ENCODE measurements around the gene ZFAND3.

Gene ZFAND3

DNA sequence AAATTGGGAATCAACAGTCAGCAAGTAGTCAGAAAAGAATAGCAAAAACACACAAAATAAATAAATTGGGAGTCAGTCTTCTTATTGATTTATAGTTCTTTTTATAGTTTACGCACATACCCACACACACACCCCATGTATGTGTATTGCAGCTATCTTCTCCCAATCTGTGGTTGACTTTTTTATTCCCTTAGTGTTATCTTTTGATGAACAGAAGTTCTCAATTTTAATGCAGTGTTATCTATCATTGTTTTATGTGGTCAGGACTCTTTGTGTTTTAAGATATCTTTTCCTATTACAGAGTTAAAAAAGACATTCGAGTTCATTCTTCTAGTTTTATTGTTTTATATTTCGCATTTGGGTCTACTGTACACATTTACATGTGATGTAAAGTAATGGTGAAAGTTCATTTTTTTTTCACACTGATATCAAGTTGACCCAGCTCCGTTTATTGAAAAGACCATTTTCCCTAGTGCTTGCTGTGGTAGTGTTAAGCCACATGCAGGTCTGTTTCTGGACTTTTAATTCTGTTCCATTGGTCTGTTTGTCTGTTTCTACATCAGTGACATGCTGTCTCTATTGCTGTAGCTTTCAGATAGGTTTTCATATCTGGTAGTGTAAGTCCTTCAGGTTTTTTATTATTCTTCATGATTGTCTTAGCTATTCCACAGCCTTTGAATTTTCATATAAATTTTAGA, 78.4 kb downstream of the ZFAND3 start:
- no peak for DNase-seq

DNA sequence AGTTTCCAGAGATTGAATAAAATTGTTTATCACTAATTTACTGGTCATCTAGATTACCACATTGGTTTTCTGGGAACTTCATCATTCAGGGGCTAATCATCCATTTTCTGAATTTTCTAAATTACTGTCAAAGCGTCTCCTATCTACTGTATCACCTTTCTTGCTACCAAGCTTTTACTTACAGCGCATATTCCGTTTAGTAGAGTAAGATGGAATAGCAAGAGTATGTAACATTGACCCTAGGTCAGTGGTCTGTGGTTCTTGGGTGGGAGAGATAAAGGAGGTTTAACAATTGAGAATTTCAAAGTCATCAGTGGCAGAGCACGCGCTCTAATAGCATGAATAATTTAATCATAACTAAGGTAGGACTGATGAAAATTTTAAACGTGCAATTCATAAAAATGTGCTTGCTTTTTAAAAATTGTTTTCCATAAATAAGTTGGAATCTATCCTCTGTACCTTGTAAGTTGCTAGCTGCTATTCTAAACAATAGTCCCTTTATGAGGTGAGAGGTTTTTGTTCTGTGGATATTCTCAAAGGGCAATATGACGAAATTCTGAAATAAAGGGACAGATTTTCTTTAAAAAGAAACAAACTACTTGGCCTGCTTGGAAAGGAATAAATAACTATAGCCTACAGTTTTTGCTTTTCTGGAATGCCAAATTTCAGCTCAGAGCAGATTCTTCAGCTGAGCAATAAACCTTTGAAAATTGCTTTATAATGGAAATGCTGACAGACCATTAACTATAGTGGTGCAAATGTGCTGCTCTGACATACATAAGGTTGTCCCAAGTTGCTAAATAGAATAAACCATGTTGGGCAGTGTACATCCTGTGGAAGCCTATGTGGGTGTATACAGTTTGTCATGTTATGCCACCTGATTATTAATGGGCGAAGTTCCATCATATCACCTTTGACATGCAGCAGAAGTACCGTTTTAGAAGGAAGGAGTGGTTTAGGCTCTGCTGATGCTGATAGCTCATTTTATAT, 84.1 kb downstream of the ZFAND3 start:
- DNase-seq, result no peak

DNA sequence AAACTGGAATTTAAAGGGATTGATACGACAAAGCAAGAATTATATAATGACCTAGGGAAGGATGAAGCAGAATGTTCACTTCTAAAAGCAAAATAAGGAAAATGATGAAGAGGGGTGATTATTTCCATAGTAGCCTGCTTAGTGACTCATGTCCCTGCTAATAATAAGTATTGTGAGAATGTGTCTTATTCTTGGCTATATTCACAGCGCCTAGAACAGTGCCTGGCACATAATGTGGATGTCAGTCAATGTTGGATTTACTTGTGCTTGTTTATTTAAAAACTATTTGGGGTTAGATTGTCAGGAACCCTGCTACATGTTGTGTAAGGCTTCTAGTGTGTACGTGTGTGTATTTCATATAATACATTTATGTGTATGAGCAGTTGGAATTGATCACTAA, 85.1 kb downstream of the ZFAND3 start:
- DNase-seq, result no peak

DNA sequence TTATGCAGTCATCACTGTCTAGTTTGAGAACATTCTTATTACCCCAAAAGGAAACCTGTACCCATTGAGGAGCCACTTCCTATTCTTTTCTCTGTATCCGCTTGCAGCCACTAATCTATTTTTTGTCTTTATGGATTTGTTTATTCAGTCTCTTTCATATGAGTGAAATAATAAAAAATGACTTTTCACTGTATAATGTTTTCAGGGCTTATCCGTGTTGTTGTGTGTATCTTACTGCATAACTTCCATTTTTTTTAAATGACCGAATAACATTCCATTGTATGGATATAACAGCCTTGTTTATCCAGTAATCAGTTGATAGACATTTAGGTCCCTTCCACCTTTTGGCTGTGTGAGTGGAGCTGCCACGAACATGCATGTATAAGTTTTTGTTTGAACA, 86.6 kb downstream of the ZFAND3 start:
- DNase-seq, result no peak

DNA sequence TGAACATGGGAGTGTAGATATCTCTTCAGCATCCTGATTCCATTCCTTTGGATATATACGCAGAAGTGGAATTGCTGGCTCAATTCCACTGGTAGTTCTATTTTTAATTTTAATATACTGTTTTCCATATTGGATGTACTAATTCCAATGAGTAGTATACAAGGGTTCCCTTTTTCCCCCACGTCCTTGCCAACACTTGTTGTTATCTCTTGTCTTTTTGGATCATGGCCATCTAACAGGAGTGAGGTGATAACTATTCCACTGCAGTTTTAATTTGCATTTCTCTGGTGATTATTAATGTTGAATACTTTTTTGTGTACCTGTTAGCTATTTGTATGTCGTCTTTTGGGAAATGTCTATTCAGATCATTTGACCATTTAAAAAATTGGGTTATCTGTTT, 91.5 kb downstream of the ZFAND3 start:
- DNase-seq, result no peak

DNA sequence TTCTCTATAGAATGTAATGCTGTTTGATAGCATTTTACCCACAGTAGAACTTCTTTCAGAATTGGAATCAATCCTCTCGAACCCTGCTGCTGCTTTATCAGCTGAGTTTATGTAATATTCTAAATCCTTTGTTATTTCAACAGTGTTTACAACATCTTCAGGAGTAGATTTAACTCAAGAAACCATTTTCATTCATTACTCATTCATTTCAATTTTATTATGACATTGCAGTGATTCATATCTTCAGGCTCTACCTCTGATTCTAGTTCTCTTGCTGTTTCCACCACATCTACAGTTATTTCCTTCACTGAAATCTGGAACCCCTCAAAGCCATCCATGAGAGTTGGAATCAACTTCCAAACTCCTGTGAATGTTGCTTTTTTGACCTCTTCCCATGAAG, 93.7 kb downstream of the ZFAND3 start:
- DNase-seq, result no peak

DNA sequence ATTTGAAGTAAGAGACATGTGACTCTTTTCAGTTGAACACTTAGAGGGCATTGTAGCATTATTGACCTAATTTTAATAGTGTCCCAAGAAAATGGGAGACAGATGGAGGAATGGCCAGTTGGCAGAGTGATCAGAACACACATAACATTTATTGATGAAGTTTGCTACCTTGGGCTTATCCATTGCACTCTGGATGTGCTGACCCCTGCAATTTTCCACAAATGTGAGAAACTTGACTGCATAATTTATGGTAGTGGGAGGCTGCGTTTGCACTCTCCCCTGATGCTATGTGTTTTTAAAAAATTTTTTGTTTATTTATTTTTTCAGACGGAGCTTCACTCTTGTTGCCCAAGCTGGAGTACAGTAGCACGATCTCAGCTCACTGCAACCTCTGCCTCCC, 95.9 kb downstream of the ZFAND3 start:
- no peak for DNase-seq

DNA sequence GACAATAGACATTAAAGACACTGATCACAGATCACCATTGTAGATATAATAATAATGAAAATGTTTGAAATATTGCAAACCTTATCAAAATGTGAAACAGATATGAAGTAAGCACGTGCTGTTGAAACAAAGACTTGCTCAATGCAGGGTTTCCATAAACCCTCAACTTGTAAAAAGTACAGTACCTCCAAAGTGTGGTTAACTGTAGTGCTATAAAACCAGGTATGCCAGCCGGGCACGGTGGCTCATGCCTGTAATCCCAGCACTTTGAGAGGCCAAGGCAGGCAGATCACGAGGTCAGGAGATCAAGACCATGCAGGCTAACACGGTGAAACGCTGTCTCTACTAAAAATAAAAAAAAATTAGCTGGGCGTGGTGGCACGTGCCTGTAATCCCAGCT, 96.6 kb downstream of the ZFAND3 start:
- no peak for DNase-seq

DNA sequence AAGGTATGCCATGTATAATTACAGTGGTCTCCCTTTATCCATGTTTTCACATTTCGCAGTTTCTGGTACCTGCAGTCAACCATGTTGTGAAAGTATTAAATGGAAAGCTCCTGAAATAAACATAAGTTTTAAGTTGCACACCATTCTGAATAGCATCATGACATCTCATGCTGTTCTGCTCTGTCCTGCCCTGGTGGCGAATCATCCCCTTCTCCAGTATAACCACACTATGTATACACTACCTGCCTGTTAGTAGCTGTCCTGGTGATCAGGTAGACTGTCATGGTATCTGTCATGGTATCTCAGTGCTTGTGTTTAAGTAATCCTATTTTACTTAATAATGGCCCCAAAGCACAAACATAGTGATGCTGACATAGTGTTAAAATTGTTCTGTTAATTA, 97.1 kb downstream of the ZFAND3 start:
- no peak for DNase-seq

DNA sequence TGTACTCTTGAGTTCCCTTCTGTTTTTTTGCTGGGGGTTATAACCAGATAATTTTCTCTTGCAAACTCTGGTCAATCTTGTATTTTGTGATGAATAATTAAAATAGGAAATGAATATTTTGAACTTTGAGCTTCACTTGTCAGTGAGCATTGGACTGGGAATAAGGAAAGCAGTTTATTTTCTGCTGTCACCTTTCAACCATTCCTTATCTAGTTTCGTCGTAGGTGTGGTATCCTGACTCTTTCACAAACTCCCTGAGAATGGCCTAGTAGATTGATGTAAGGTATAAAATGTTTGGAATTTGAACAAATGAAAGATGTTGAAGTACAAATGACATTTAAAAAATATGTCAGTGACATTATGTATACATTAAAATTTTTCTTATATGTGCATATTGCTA, 98.0 kb downstream of the ZFAND3 start:
- no peak for DNase-seq

DNA sequence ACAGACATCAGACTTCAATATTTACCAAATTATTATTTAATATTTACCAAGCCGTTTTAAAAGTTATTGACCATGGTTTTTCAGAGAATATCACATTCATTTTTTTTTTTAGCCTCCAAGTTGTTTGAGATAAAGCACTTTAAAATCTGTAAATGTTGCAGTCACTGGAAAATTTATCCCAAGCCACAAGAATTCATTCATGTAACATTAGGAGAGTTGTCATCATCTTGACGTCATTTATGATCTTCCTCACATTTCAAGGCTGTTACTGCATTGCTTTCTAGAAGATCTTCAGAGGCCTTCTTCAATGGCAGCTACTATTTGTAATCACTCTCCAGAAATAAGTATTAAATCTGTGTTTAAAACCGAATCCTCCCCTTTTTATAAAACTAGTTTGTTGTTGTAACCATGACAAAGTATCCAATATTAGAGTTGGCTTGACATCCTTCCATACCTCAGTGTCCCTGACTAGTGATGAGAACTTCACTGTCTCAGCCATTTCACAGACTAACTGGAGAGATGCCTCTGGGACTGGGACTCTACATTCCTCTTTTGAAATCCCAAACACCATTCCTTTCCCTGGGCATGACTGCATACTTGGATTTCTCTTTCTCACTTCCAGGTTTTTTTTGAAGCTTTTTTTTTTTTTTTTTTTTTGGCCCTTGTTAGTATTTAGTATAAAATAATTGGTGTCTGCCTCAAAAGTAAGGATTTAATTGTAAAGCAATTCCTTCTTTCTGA, 100.1 kb downstream of the ZFAND3 start:
- no peak for DNase-seq

DNA sequence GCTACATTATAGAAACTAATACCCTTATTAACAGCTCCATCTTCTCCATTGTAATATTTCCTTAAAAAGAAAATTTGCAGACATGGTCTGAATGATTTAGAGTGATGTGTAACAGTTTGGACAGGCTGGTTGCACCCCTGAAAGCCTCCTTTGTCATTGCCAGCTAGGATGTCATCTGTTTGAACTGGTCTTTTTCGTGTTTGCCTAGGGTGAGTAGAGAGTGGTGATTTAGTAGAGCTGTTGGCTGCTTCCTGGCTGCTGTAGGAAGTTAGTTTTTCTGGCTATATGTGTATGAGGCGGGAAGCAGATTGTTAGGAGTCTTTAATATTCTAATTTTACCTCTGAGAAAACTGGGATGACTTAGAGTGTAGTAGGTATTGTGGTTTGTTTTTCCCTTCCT, 101.1 kb downstream of the ZFAND3 start:
- DNase-seq, result no peak

DNA sequence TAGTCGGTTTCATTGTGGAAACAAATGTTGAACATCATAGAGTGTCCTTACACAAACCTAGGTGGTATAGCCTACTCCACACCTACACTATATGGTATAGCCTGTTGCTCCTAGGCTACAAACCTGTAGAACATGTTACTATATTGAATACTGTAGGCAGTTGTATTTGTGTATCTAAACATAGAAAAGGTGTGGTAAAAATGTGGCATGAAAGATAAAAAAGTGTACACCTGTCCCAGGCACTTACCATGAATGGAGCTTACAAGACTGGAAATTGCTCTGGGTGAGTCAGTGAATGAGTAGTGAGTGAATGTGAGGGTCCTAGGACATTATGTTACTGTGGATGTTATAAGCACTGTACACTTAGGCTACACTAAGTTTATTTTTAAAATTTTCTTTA, 103.0 kb downstream of the ZFAND3 start:
- no peak for DNase-seq

DNA sequence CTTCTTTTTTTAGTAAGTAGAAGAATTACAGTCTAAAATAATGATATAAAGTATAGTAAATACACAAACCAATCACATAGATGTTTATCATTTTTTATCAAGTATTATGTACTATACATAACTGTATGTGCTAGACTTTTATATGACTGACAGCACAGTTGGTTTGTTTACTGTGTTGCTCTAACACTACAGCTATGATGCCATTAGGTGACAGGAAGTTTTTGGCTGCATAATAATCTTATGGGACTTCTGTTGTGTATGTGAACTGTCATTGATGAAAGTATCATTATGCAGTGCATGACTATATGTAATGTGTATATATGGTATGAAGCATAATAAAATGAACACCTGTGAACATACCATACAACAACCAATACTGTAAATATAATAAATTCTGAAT, 104.0 kb downstream of the ZFAND3 start:
- DNase-seq, result no peak

DNA sequence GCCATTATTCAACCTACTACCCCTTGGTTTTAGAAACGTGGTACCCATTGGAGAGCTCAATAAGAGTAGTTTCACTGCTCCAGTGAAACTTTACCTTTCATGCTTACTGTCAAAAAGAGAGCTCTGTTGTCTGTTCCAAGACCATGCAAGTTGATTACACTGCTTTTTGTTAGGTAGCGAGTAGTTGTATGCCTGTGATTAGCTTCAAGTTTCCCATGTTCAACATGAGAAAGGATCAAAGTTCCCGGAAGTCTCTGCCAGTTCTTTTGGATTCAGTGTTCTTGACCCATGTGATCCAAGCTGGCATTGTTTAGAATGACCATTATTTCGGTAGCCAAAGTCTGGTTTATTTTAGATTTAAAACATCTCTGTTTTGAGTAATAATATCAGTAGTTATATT, 107.1 kb downstream of the ZFAND3 start:
- DNase-seq, result no peak

DNA sequence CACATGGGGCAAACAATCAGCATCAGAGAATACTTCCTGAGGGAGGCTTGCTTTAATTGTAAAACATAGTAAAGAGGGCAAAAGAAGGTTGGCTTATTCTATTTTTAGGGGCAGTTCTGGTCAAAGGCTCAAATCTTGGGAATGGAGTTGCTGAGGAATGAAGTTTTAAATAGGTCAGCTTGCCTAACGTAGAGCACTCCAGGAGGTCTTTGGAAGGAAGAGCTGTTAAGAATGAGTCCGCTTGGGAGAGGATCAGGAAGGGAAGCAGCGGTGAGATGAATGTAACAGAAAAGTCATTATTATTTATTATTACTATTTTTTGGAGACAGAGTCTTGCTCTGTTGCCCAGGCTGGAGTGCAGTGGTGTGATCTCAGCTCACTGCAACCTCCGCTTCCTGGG, 108.7 kb downstream of the ZFAND3 start:
- DNase-seq, result no peak

DNA sequence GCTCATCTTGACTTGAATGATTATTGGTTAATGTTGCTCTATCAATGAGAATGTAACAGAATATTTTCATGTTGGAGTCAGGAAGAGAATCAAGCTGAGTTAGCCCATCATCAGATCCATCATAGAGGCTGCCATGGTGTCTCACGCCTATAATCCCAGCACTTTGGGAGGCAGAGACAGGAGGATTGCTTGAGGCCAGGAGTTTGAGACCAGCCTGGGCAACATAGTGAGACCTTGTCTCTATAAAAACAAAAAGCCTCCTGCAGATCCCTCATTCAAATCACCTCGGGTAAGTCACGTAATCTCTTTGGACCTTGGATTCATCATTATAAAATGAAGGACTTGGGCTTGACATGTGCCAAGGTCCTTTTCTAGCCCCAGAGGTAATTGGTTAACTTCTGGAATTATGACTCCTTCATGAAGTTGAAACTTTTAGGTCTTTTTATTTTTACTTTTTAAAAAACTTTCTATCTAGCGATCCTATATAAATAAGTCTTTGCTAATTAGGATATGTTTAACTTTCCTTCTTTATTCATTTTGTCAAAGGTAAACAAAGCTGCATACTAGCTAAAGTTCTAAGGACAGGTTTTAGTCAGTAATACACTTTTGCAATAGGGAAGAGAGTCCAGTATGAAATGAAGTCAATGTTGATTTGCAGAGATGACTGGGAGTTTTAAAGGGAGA, 110.9 kb downstream of the ZFAND3 start:
- DNase-seq, result no peak

DNA sequence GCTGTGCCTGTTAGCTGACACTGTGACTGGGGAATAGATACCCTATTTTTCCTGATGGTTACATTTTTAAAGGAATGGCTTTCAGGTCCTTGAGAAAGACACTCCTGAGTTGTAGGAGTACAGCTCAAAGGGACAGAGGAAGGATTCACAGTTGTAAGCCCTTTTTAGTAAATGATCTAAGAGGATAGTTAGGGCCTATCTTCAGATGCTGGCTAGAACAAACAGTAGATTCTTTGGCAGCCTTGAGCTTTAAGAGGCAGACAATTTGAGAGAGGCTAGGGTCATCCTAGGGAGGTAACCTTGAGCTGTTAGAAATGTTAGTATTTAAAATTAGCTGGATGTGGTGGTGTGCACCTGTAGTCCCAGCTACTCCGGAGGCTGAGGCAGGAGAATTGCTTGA, 111.5 kb downstream of the ZFAND3 start:
- DNase-seq, result no peak

DNA sequence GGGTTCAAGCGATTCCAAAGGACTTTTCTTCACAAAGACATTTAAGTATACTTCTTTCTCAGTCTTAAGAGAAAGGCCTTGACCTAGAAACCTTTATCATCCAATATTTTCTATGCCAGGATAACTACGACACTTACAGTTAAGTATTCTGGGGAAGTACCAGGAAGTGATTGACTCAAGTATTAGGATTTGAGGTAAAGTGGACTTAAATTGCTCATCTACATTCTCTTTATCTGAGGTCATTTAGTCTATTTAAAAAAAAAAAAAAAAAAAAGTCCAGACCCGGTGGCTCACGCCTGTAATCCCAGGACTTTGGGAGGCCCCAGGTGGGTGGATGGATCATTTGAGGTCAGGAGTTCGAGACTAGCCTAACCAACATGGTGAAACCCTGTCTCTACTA, 114.7 kb downstream of the ZFAND3 start:
- no peak for DNase-seq

DNA sequence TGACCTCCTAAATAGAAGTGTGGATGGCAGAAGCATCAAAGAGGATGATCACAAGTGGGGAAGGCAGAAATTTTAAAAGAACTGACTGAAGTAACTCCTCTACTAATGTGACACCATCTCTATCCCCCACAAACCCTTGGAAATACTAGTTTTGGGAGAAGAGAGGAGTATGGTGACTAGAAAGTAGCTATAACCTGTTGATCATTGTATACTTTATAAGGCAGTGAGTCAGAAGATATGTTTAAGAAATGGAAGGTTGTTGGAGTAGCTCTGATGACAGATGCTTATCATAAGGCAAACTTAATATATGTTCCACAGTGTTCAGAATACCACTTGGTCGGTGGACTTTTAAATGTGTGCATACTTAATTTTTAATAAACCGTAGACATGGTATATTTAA, 116.6 kb downstream of the ZFAND3 start:
- DNase-seq, result no peak

DNA sequence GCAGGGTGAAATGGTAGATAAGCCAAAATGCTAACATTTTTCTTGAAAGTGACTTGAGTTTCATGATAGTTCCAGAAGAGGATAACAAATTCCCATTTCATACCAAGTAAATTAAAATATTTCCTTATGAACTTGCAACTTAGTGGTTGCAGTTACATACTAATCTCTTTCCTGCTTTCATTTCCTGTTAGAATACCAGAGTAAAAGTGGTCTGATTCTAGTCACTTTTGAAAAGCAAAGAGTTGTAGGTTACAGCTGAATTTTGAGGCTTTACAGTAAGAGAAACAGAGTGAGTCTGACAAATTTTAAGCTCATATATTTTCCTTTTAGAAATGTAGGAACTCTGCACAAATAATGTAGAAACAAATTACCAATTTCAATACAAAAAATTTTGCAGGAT, 117.4 kb downstream of the ZFAND3 start:
- DNase-seq, result no peak

DNA sequence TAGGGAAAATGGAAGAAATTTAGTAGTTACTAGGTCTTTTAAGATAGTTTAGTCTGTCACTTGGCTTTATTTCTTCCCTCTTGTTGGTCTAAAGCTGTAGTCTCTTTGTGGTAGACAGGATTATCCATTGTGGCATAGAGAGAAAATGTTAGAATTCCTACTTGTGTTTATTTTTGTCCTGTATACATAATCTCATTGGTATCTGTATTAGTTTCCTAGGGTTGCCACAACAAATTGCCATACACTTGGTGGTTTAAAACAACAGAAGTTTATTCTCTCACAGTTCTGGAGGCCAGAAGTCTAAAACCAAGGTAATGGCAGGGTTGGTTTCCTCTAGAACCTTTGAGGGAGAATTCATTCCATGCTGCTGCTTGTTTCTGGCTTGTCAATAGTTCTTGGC, 119.4 kb downstream of the ZFAND3 start:
- DNase-seq, result no peak
